SK-N-SH treated with all-trans-retinoic acid at 6 μM for 48 hours (cell line): ENCODE data around the gene CLK3.

ENCODE experiments used
- RARB ChIP-seq: fragments of 250-450 bp; sonication (Bioruptor Pico); IDR thresholded peaks from 2 replicates; pipeline ENCODE4 v1.8.0; 2021; ENCODE audit warnings: mild to moderate bottlenecking, moderate library complexity
- TCF4 ChIP-seq: fragments of 250-450 bp; sonication (Bioruptor Pico); IDR thresholded peaks from 2 replicates; pipeline ENCODE4 v1.8.0; 2021; ENCODE audit warnings: mild to moderate bottlenecking, moderate library complexity, borderline replicate concordance
- TF ChIP-seq, protein P1 (sequence below): fragments of 250-450 bp; sonication (Bioruptor Pico); IDR thresholded peaks from 2 replicates; pipeline ENCODE4 v1.5.1; 2020; ENCODE audit warnings: low read depth, mild to moderate bottlenecking, moderate library complexity

DNA sequence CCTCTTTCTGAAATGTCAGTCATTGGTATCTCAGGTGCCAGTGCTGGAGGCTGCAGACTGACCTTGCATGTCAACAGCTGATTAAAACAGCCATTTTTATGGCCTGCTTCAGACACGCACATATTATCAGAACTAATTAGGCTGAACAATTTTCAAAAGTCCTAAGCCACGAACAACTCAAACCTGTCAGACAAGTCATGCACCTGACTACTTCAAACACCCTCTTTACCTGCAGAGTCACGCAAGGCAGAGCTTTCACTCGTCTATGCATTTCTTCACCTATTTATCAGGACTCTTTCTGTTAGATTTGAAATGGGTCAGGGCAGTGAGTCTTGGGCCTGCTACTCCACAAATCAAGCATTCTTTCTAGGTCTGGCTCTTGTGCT, 26.7 kb downstream of the CLK3 start:
- TF ChIP-seq, protein P1, sequence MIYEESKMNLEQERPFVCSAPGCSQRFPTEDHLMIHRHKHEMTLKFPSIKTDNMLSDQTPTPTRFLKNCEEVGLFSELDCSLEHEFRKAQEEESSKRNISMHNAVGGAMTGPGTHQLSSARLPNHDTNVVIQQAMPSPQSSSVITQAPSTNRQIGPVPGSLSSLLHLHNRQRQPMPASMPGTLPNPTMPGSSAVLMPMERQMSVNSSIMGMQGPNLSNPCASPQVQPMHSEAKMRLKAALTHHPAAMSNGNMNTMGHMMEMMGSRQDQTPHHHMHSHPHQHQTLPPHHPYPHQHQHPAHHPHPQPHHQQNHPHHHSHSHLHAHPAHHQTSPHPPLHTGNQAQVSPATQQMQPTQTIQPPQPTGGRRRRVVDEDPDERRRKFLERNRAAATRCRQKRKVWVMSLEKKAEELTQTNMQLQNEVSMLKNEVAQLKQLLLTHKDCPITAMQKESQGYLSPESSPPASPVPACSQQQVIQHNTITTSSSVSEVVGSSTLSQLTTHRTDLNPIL (CRISPR knock-in tag) = no peak
- TF ChIP-seq TCF4 (no peak), RARB (CRISPR knock-in tag) (no peak)
